ENCODE results near the gene PHACTR4.

The PHACTR4 gene

DNA sequence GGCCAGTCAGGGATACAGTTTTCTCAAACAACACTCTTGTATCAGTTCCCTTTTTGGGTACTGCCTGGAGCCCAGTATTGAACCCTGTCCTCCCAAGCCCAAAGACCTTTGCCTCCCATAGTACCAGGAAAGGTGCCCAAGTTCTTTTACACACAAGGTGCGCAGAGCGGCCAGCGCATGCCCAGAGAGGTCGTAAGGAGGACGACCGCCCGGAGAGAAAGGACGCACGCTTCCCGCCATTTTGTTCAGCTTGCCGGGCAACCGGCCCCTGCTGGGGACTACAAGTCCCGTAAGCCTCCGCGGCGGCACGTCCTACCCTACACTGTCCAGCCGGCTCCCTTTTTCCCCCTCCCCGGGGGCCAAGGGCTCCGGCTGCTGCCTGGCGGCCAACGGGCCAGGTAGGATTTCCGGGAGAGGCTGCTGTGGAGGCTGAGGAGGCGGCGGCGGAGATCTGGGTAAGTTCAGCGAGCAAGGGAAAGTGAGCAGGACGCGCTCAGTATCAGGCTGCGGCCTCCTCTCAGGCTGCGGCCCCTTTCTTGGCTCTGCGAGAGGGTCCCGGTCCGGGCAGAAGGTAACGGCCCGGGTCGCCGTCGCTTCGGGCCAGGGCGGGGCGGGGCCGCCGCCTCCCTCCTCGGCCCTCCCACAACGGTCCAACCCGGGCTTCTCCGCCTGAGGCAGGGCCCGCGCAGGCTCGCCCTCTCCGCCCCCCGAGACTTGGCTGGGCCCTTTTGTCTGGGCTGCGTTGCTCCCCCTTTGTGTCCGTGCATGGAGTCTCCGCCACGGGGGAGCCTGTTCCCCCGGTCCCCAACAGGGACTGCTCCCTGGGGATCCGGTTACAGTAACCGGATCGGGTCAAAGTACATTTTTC is at the start of gene PHACTR4:
TSS of gene PHACTR4 (plus strand) at position 370 of the 868 bp plus-strand sequence. CDS start 37,708 bp downstream, outside the sequence.
- Histone ChIP-seq H3K79me2 (ENCODE audit: low read length) (peaks cover 35% of the 10 kb centered on the region), H3K4me2 (ENCODE audit: low read length) (peak within 1 kb of the TSS; percentile 73), H4K20me1 (ENCODE audit: insufficient read depth, low read length) (no peaks in the 10 kb centered on the region), H3K36me3 (replicated peaks; ENCODE audit: low read depth, low read length) (no peaks in the 10 kb centered on the region), H3K4me3 (ENCODE audit: low read length) (peak within 1 kb of the TSS; percentile 91), H3K27me3 (ENCODE audit: low read depth, low read length) (no peaks in the 10 kb centered on the region), H3K9ac (ENCODE audit: low read length) (peak within 1 kb of the TSS; percentile 97), H2AFZ (ENCODE audit: low read depth, low read length) (peak within 1 kb of the TSS; percentile 81), H3K27ac (ENCODE audit: low read length) (peak within 1 kb of the TSS; percentile 82), H3K9me3 (ENCODE audit: insufficient read depth, low read length) (no peaks in the 10 kb centered on the region), H3K4me1 (ENCODE audit: low read length) (peaks cover 9% of the 10 kb centered on the region)
- TF ChIP-seq, protein P1, sequence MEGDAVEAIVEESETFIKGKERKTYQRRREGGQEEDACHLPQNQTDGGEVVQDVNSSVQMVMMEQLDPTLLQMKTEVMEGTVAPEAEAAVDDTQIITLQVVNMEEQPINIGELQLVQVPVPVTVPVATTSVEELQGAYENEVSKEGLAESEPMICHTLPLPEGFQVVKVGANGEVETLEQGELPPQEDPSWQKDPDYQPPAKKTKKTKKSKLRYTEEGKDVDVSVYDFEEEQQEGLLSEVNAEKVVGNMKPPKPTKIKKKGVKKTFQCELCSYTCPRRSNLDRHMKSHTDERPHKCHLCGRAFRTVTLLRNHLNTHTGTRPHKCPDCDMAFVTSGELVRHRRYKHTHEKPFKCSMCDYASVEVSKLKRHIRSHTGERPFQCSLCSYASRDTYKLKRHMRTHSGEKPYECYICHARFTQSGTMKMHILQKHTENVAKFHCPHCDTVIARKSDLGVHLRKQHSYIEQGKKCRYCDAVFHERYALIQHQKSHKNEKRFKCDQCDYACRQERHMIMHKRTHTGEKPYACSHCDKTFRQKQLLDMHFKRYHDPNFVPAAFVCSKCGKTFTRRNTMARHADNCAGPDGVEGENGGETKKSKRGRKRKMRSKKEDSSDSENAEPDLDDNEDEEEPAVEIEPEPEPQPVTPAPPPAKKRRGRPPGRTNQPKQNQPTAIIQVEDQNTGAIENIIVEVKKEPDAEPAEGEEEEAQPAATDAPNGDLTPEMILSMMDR (IDR thresholded peaks at IDR 0.05; ENCODE audit: low read depth, low read length) = no peak
- TF ChIP-seq EZH2phosphoT487 (IDR thresholded peaks at IDR 0.05; ENCODE audit: low read depth) = no peak

DNA sequence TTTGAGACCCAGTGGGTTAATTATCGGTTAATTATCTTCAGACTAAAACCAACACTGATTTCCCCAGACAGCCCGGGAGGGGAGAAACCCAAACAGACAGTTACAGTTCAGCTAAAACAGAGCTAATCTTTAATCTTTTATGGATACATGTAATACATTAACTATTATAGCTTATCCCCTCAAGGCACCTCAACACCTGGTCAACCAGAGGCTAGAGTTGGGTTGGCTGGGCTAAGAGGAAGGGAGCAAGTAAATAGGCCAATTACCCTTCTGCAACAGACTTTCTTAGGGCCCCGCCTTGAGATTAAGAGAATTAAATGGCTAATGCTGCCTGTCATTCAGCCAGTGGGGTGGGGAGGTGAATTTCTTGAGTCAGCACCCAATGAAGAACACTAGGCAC is 47.3 kb upstream of the PHACTR4 start:
- H3K79me2 ChIP-seq (ENCODE audit: low read length) = no peaks in the 10 kb centered on the region
- H2AFZ ChIP-seq (ENCODE audit: low read depth, low read length) = no peak overlapping the region
- H3K27me3 ChIP-seq (ENCODE audit: low read depth, low read length) = no peaks in the 10 kb centered on the region
- H4K20me1 ChIP-seq (ENCODE audit: insufficient read depth, low read length) = no peaks in the 10 kb centered on the region
- no peaks in the 10 kb centered on the region for H3K36me3 ChIP-seq (replicated peaks; ENCODE audit: low read depth, low read length)
- no peaks in the 10 kb centered on the region for H3K9me3 ChIP-seq (ENCODE audit: insufficient read depth, low read length)
- H3K4me1 ChIP-seq (ENCODE audit: low read length) = peaks cover 8% of the 10 kb centered on the region; the same call in 1 of the 2 replicates
- no peak overlapping the region for H3K4me3 ChIP-seq (ENCODE audit: low read length)
- no peak overlapping the region for H3K9ac ChIP-seq (ENCODE audit: low read length)
- H3K27ac ChIP-seq (ENCODE audit: low read length) = no peak overlapping the region
- no peak for TF ChIP-seq EZH2phosphoT487 (IDR thresholded peaks at IDR 0.05; ENCODE audit: low read depth)
- TF ChIP-seq, protein P1 (IDR thresholded peaks at IDR 0.05; ENCODE audit: low read depth, low read length) = no peak
- H3K4me2 ChIP-seq (ENCODE audit: low read length) = no peak overlapping the region

DNA sequence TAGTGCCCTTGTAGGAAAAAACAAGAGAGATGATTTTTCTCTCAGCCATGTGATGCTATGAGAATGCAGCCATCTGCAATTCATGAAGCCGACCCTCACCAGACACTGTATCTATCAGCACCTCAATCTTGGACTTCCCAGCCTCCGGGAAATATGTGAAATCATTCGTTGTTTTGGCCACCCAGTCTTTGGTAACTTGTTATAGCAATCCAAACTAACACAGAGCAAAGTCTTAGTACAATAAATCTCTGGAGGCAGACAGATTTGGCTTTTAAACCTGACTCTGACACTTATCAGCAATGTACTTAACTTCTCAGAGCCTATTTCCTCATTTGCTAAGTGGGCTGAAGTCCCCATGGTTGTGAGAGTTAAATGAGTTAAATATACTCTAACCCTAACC is 45.8 kb upstream of the PHACTR4 start:
- no peak overlapping the region for H2AFZ ChIP-seq (ENCODE audit: low read depth, low read length)
- no peaks in the 10 kb centered on the region for H4K20me1 ChIP-seq (ENCODE audit: insufficient read depth, low read length)
- TF ChIP-seq EZH2phosphoT487 (IDR thresholded peaks at IDR 0.05; ENCODE audit: low read depth) = no peak
- TF ChIP-seq, protein P1 (IDR thresholded peaks at IDR 0.05; ENCODE audit: low read depth, low read length) = no peak
- H3K27ac ChIP-seq (ENCODE audit: low read length) = no peak overlapping the region
- H3K79me2 ChIP-seq (ENCODE audit: low read length) = no peaks in the 10 kb centered on the region
- no peaks in the 10 kb centered on the region for H3K36me3 ChIP-seq (replicated peaks; ENCODE audit: low read depth, low read length)
- H3K4me2 ChIP-seq (ENCODE audit: low read length) = no peak overlapping the region
- no peaks in the 10 kb centered on the region for H3K9me3 ChIP-seq (ENCODE audit: insufficient read depth, low read length)
- peaks cover 11% of the 10 kb centered on the region; the same call in 1 of the 2 replicates for H3K4me1 ChIP-seq (ENCODE audit: low read length)
- H3K4me3 ChIP-seq (ENCODE audit: low read length) = no peak overlapping the region
- H3K27me3 ChIP-seq (ENCODE audit: low read depth, low read length) = no peaks in the 10 kb centered on the region
- no peak overlapping the region for H3K9ac ChIP-seq (ENCODE audit: low read length)

DNA sequence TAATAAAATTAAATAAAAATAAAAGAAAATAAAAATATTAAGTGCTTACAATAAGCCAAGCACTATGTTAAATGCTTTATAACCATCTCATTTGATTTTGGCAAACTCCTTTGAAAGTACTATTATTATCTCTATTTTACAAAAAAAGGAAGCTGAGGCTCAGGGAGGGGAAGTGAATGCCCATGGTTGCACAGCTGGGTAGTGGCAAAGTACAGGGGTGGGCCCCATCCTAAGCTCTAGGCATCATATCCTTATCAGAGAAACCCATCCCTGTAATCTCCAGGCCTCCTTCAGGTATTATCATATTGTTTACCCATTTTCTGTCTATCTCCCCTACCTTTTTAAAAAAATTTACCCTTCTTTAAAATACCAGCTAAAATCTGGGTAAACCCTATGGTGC is 43.0 kb upstream of the PHACTR4 start:
- peaks cover 16% of the 10 kb centered on the region; the same call in 1 of the 2 replicates for H3K4me1 ChIP-seq (ENCODE audit: low read length)
- no peaks in the 10 kb centered on the region for H4K20me1 ChIP-seq (ENCODE audit: insufficient read depth, low read length)
- H3K79me2 ChIP-seq (ENCODE audit: low read length) = peaks cover 13% of the 10 kb centered on the region
- no peaks in the 10 kb centered on the region for H3K27me3 ChIP-seq (ENCODE audit: low read depth, low read length)
- H3K36me3 ChIP-seq (replicated peaks; ENCODE audit: low read depth, low read length) = peaks cover 3% of the 10 kb centered on the region
- no peaks in the 10 kb centered on the region for H3K9me3 ChIP-seq (ENCODE audit: insufficient read depth, low read length)
- no peak overlapping the region for H3K27ac ChIP-seq (ENCODE audit: low read length)
- no peak overlapping the region for H3K4me2 ChIP-seq (ENCODE audit: low read length)
- no peak for TF ChIP-seq EZH2phosphoT487 (IDR thresholded peaks at IDR 0.05; ENCODE audit: low read depth)
- TF ChIP-seq, protein P1 (IDR thresholded peaks at IDR 0.05; ENCODE audit: low read depth, low read length) = no peak
- H3K9ac ChIP-seq (ENCODE audit: low read length) = no peak overlapping the region
- H2AFZ ChIP-seq (ENCODE audit: low read depth, low read length) = no peak overlapping the region
- no peak overlapping the region for H3K4me3 ChIP-seq (ENCODE audit: low read length)

All from OCI-LY3 (cell line).